Lower leg skin (tissue), 4 donors: ENCODE data around the gene VPS16. TPM values are rescaled to one million over a fixed set of nuclear protein-coding genes. Genes with fewer than 3 reads are reported as not detected.
A peak's percentile ranks its signal among the peaks of the same experiment; 100 is the strongest.

Source experiments
- DNase-seq, 2 donors: peaks; one replicate each; pipeline ENCODE4 v3.0.0-alpha.2; 2019; ENCODE audit warnings: low spot score in 2 of 2
- H3K4me3 ChIP-seq: fragments of 200-600 bp; sonication (generic); 2 replicates; pipeline ENCODE4 v1.5.1; 2017; ENCODE audit warnings: mild to moderate bottlenecking, low read depth; ENCODE audit not compliant: poor library complexity, severe bottlenecking
- CTCF ChIP-seq, 3 donors: fragments of 450-650 bp; IDR thresholded peaks; one replicate each; pipeline ENCODE4 v1.5.1; 2016; ENCODE audit warnings: antibody characterized with exemption in 3 of 3, mild to moderate bottlenecking in 3 of 3, moderate library complexity in 2 of 3
- POLR2A ChIP-seq, 2 donors: fragments of 450-650 bp; IDR thresholded peaks; one replicate each; pipeline ENCODE4 v1.6.1; 2016 to 2017; ENCODE audit warnings: antibody characterized with exemption in 2 of 2, mild to moderate bottlenecking in 1 of 2, moderate library complexity in 1 of 2
- WGBS, 2 donors: methylation state at CpG; one replicate each; pipeline ENCODE4 v1.1.5; 2018; 5-methylcytosine and 5-hydroxymethylcytosine counted together
- intact Hi-C: fragments of 100-400 bp; cut with DNase I; formaldehyde crosslinking; loops from one replicate; pipeline ENCODE4 v1.15.0; 2023; ENCODE audit warnings: low total_unique reads
- total RNA-seq, 4 donors: library from RNA; depleted of rRNA; stranded (reverse); fragments of >200 nt; gene quantifications; one replicate each; pipeline ENCODE4 v1.1.0, GENCODE V29; 2016

The VPS16 gene
- total RNA-seq, 4 donors from 2014 or later, result 34.9 to 39.2 (median 37.7) TPM

GRCh38 chr20:2839732-2840137 lies 810 bp upstream of the VPS16 start:
- peak in 1 of 2 donors; percentile 85 for DNase-seq
- 76 to 92% methylated on average over 11 to 12 of the region's 21 CpGs for WGBS, 2 donors
- TF ChIP-seq CTCF (IDR thresholded peaks at IDR 0.05) (no peak), POLR2A (IDR thresholded peaks at IDR 0.05) (no peak)
- H3K4me3 ChIP-seq, result peak overlapping the region; percentile 90
- intact Hi-C loops, result no loop called here

- no peak for TF ChIP-seq POLR2A (IDR thresholded peaks at IDR 0.05)
- H3K4me3 ChIP-seq, result peak overlapping the region; percentile 90
- 8% methylated on average over 21 to 28 of the region's 33 CpGs for WGBS, 2 donors
- DNase-seq, result peak; percentile 54 to 95
- intact Hi-C loops, result no loop called here
Observed at GRCh38 chr20:2840967-2841531, 504 bp downstream of the VPS16 start.

DNA sequence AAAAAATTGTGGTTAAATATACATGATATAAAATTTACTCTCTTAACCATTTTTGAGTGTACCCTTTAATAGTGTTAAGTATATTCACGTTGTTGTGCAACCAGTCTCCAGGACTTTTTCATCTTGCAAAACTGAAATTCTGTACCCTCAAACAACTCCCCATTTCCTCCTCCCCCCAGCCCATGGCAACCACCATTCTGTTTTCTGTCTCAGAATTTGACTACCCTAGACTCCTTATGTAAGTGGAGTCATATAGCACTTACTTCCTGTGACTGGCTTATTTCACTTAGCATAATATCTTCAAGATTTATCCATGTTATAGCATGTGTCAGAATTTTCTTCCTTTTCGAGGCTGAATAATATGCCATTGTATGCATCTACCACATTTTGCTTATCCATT lies 5.1 kb downstream of the VPS16 start:
- intact Hi-C loops, result no loop called here
- peak in 1 of 2 donors; percentile 18 for DNase-seq
- WGBS, 2 donors, result 76 to 78% methylated on average over 2 of the region's 2 CpGs

DNA sequence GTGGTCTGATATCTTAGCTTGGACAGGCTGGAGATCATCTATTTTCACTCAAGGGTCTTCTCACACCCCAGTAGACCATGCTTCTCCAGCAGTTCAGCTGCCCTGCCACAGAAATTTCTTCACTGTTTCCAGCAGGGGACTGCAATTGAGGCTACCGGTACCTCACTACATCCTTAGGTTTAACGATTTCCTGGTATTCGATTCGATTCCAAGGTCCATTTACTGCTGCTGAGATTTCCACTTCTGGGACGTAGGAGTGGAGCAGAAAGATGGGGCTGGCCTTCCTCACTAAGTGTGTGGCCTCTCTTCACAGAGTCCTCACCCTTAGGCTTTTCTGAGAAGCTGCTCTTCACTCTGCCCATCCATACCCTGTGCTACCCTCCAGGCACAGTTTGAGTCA lies 6.2 kb downstream of the VPS16 start:
- intact Hi-C loops, result no loop called here

More for the DNA sequence above, 5.1 kb downstream of the VPS16 start:
- H3K4me3 ChIP-seq, result no peak overlapping the region
- TF ChIP-seq POLR2A (IDR thresholded peaks at IDR 0.05) (no peak), CTCF (IDR thresholded peaks at IDR 0.05) (no peak)

DNA sequence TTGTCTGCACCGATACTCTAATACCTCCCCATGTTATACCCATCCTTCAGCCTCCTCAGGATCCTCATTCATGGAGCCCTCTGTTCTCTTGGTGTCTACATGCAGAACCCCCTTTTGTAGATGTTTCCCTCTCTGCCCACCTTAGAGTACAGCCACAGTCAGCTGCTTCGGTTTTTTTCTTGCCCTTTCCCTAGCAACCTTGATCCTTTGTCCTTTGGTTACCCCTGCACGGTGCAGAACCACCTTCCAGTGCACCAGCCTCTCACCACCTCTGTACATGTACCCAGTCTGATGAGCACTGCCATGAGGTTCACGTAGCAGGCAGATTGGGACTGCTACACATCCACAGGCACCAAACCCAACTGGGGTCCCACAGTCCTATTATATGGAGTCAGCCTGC lies 7.3 kb downstream of the VPS16 start:
- intact Hi-C loops, result no loop called here
- 91 to 97% methylated on average over 4 of the region's 4 CpGs for WGBS, 2 donors
- TF ChIP-seq CTCF (IDR thresholded peaks at IDR 0.05), result no peak
- no peak for TF ChIP-seq POLR2A (IDR thresholded peaks at IDR 0.05)
- H3K4me3 ChIP-seq, result no peak overlapping the region
- DNase-seq, result peak in 1 of 2 donors; percentile 14

More for the DNA sequence above, 6.2 kb downstream of the VPS16 start:
- TF ChIP-seq POLR2A (IDR thresholded peaks at IDR 0.05), result no peak
- no peak for TF ChIP-seq CTCF (IDR thresholded peaks at IDR 0.05)
- WGBS, 2 donors, result 82 to 88% methylated on average over 5 of the region's 5 CpGs
- H3K4me3 ChIP-seq, result no peak overlapping the region
- DNase-seq, result no peak

GRCh38 chr20:2849529-2849928 lies 9.0 kb downstream of the VPS16 start:
- TF ChIP-seq POLR2A (IDR thresholded peaks at IDR 0.05) (no peak), CTCF (IDR thresholded peaks at IDR 0.05) (no peak)
- H3K4me3 ChIP-seq, result no peak overlapping the region
- intact Hi-C loops, result no loop called here
- no peak for DNase-seq
- 85 to 93% methylated on average over 4 of the region's 4 CpGs for whole genome bisulfite sequencing, 2 donors
